ENCODE data around the gene TTLL10. TPM values are rescaled to one million over a fixed set of nuclear protein-coding genes. Genes with fewer than 3 reads are reported as not detected.
"Not testable (repeated sequence)": the region's sequence is repeated elsewhere in the genome, so short reads cannot be mapped to it uniquely, and the experiment has no call there.

TTLL10 gene
- total RNA-seq, 1 donor from 2014 or later = not detected

DNA sequence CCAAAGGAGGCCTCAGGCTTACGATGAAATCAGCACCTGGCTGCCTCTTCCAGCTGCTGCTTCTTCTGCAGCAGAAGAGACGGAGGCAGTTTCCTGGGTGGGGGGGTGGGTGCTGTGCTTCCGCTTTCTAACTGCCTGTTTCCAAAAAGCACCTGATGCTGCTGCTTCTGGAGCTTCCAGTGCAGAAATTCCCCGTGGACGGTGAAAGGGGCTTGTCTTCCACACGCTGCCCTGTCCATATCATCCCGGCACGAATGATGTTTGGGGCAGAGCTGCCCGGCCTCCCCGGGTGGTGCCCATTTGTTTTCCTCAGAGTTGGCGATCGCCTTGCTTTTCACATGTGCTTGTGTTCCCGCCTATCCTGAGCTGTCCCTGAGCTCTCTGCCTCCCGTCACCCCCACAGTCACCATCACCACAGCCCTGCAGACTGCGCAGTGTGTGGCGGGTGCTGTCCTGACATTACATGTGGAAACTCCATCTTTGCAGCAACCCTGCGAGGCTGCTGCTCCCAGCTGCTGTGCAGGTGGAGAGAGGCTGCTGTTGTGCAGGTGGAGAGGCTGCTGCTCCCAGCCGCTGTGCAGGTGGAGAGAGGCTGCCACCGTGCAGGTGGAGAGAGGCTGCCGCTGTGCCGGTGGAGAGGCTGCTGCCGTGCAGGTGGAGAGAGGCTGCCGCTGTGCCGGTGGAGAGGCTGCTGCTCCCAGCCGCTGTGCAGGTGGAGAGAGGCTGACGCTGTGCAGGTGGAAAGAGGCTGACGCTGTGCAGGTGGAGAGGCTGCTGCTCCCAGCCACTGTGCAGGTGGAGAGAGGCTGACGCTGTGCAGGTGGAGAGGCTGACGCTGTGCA, 1.8 kb downstream of the TTLL10 start:
- Histone ChIP-seq H3K9ac (ENCODE audit: low read length) (no peak overlapping the region), H3K36me3 (ENCODE audit: insufficient read depth, low read length) (no peaks in the 10 kb centered on the region), H4K20me1 (ENCODE audit: insufficient read depth, low read length) (no peaks in the 10 kb centered on the region), H3K27me3 (ENCODE audit: insufficient read depth, low read length) (peaks cover 35% of the 10 kb centered on the region), H3K9me3 (ENCODE audit: insufficient read depth, low read depth, low read length) (no peaks in the 10 kb centered on the region), H3K27ac (ENCODE audit: low read depth, low read length) (no peak overlapping the region), H3K4me1 (ENCODE audit: insufficient read depth, low read length) (no peaks in the 10 kb centered on the region), H3K79me2 (ENCODE audit: insufficient read depth, low read length) (no peaks in the 10 kb centered on the region), H2AFZ (ENCODE audit: low read depth, low read length) (no peak overlapping the region), H3K4me3 (ENCODE audit: insufficient read depth, low read depth, low read length) (no peak overlapping the region), H3K4me2 (ENCODE audit: low read length) (no peak overlapping the region)
- no peak for FAIRE-seq
- H3K4me3 Mint-ChIP-seq (ENCODE audit: unreplicated experiment) = no peak overlapping the region
- TF ChIP-seq EZH2 (IDR thresholded peaks at IDR 0.05; ENCODE audit: insufficient read depth, low read length) = no peak
- TF ChIP-seq, protein P1, sequence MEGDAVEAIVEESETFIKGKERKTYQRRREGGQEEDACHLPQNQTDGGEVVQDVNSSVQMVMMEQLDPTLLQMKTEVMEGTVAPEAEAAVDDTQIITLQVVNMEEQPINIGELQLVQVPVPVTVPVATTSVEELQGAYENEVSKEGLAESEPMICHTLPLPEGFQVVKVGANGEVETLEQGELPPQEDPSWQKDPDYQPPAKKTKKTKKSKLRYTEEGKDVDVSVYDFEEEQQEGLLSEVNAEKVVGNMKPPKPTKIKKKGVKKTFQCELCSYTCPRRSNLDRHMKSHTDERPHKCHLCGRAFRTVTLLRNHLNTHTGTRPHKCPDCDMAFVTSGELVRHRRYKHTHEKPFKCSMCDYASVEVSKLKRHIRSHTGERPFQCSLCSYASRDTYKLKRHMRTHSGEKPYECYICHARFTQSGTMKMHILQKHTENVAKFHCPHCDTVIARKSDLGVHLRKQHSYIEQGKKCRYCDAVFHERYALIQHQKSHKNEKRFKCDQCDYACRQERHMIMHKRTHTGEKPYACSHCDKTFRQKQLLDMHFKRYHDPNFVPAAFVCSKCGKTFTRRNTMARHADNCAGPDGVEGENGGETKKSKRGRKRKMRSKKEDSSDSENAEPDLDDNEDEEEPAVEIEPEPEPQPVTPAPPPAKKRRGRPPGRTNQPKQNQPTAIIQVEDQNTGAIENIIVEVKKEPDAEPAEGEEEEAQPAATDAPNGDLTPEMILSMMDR (IDR thresholded peaks at IDR 0.05; ENCODE audit: insufficient read depth, low read depth, low read length) = no peak
- no peaks in the 10 kb centered on the region for H3K36me3 Mint-ChIP-seq (ENCODE audit: low read depth, unreplicated experiment)
- no peak for DNase-seq (ENCODE audit: low read depth)
- no peaks in the 10 kb centered on the region for H3K9me3 Mint-ChIP-seq (ENCODE audit: unreplicated experiment)
- H3K27ac Mint-ChIP-seq (ENCODE audit: unreplicated experiment) = no peak overlapping the region
- peaks cover 32% of the 10 kb centered on the region for H3K27me3 Mint-ChIP-seq (ENCODE audit: low read depth, unreplicated experiment)
- H3K4me1 Mint-ChIP-seq (ENCODE audit: low read depth, unreplicated experiment) = no peaks in the 10 kb centered on the region

DNA sequence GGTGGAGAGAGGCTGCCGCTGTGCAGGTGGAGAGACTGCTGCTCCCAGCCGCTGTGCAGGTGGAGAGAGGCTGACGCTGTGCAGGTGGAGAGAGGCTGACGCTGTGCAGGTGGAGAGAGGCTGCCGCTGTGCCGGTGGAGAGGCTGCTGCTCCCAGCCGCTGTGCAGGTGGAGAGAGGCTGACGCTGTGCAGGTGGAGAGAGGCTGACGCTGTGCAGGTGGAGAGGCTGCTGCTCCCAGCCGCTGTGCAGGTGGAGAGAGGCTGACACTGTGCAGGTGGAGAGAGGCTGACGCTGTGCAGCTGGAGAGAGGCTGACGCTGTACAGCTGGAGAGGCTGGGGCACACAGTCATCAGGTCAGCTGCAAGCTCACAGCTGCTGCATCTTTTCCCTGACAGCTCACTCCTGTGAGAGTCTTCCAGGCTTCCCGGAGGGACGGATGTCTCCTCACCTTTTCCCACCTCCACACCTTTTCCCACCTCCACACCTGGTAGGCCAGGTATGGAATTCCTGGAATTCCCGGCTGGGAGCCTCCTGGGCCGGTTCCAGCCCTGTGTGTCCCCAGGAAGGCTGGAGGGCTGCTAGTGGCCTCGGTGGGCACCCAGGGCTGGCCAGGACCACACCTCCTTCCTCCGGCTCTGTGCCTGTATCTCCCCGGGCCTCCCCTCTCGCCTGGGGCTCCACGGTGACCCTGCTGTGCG, 2.5 kb downstream of the TTLL10 start:
- not testable (repeated sequence) for H3K9me3 ChIP-seq (ENCODE audit: insufficient read depth, low read depth, low read length); H3K4me3 ChIP-seq (ENCODE audit: insufficient read depth, low read depth, low read length); H3K9ac ChIP-seq (ENCODE audit: low read length); H3K36me3 Mint-ChIP-seq (ENCODE audit: low read depth, unreplicated experiment); DNase-seq (ENCODE audit: low read depth); H3K36me3 ChIP-seq (ENCODE audit: insufficient read depth, low read length); H2AFZ ChIP-seq (ENCODE audit: low read depth, low read length); H3K4me1 Mint-ChIP-seq (ENCODE audit: low read depth, unreplicated experiment); H3K27ac ChIP-seq (ENCODE audit: low read depth, low read length); H3K4me3 Mint-ChIP-seq (ENCODE audit: unreplicated experiment); FAIRE-seq; H3K79me2 ChIP-seq (ENCODE audit: insufficient read depth, low read length); H3K4me1 ChIP-seq (ENCODE audit: insufficient read depth, low read length); H3K9me3 Mint-ChIP-seq (ENCODE audit: unreplicated experiment); H4K20me1 ChIP-seq (ENCODE audit: insufficient read depth, low read length); H3K4me2 ChIP-seq (ENCODE audit: low read length)
- Mint-ChIP-seq H3K27ac (ENCODE audit: unreplicated experiment) (peak overlapping the region; percentile 44), H3K27me3 (ENCODE audit: low read depth, unreplicated experiment) (peaks cover 34% of the 10 kb centered on the region)
- peaks cover 35% of the 10 kb centered on the region for H3K27me3 ChIP-seq (ENCODE audit: insufficient read depth, low read length)
- TF ChIP-seq EZH2 (IDR thresholded peaks at IDR 0.05; ENCODE audit: insufficient read depth, low read length) = peak; percentile 32

DNA sequence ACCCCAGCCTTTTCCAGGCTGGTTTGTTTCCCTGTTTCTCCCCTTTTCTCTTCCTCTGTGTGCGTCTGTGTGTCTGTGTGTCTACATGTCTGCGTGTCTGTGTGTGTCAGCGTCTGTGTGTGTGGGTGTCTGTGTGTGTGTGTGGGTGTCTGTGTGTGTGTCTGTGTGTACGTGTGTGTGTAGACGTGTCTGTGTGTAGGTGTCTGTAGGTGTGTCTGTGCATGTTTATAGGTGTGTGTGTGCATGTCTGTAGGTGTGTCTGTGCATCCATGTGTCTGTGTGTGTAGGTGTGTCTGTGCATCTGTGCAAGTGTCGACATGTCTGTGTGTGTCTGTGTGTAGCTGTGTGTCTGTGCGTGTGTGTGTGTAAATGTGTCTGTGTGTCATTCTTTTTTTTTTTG, 3.3 kb downstream of the TTLL10 start:
- Mint-ChIP-seq H3K27me3 (ENCODE audit: low read depth, unreplicated experiment) (peaks cover 37% of the 10 kb centered on the region), H3K36me3 (ENCODE audit: low read depth, unreplicated experiment) (no peaks in the 10 kb centered on the region), H3K9me3 (ENCODE audit: unreplicated experiment) (no peaks in the 10 kb centered on the region), H3K4me3 (ENCODE audit: unreplicated experiment) (peak overlapping the region; percentile 21), H3K27ac (ENCODE audit: unreplicated experiment) (no peak overlapping the region), H3K4me1 (ENCODE audit: low read depth, unreplicated experiment) (peaks cover 7% of the 10 kb centered on the region)
- Histone ChIP-seq H4K20me1 (ENCODE audit: insufficient read depth, low read length) (no peaks in the 10 kb centered on the region), H3K27me3 (ENCODE audit: insufficient read depth, low read length) (peaks cover 35% of the 10 kb centered on the region), H3K9me3 (ENCODE audit: insufficient read depth, low read depth, low read length) (no peaks in the 10 kb centered on the region), H3K4me2 (ENCODE audit: low read length) (no peak overlapping the region), H3K27ac (ENCODE audit: low read depth, low read length) (no peak overlapping the region), H3K4me1 (ENCODE audit: insufficient read depth, low read length) (no peaks in the 10 kb centered on the region), H3K36me3 (ENCODE audit: insufficient read depth, low read length) (no peaks in the 10 kb centered on the region), H3K9ac (ENCODE audit: low read length) (no peak overlapping the region), H2AFZ (ENCODE audit: low read depth, low read length) (no peak overlapping the region), H3K79me2 (ENCODE audit: insufficient read depth, low read length) (no peaks in the 10 kb centered on the region), H3K4me3 (ENCODE audit: insufficient read depth, low read depth, low read length) (no peak overlapping the region)
- DNase-seq (ENCODE audit: low read depth) = no peak
- FAIRE-seq = no peak
- TF ChIP-seq, protein P1 (IDR thresholded peaks at IDR 0.05; ENCODE audit: insufficient read depth, low read depth, low read length) = no peak
- no peak for TF ChIP-seq EZH2 (IDR thresholded peaks at IDR 0.05; ENCODE audit: insufficient read depth, low read length)

Data from astrocyte (in vitro differentiated cells and primary cell).